ENCODE data around the gene SDK2.

GRCh38 chr17:73434154-73434553 lies 210.1 kb downstream of the SDK2 start:
- TF ChIP-seq NFRKB (IDR thresholded peaks at IDR 0.05), result no peak
- TF ChIP-seq BHLHE40 (IDR thresholded peaks at IDR 0.05; ENCODE audit: borderline replicate concordance), result no peak
- TF ChIP-seq HDGF (IDR thresholded peaks at IDR 0.05; ENCODE audit: borderline replicate concordance), result no peak
- TF ChIP-seq SP1 (IDR thresholded peaks at IDR 0.05), result no peak
- TF ChIP-seq ARNT (IDR thresholded peaks at IDR 0.05), result no peak
- no peak for TF ChIP-seq TARDBP (IDR thresholded peaks at IDR 0.05)
- TF ChIP-seq FOXA1 (IDR thresholded peaks at IDR 0.05), result no peak
